Neural progenitor cell (in vitro differentiated cells): ENCODE measurements around the gene CEP135. TPM values are rescaled to one million over a fixed set of nuclear protein-coding genes. Genes with fewer than 3 reads are reported as not detected.
"Not testable (repeated sequence)": the region's sequence is repeated elsewhere in the genome, so short reads cannot be mapped to it uniquely, and the experiment has no call there.

ENCODE experiments used
- DNase-seq: peaks from one replicate; pipeline ENCODE4 v3.0.0-alpha.2; 2016; ENCODE audit warnings: low spot score
- H2AFZ ChIP-seq: fragments of 200-600 bp; sonication (generic); replicated peaks from 2 replicates; pipeline ENCODE4 v1.6.1; 2016; ENCODE audit warnings: antibody characterized with exemption
- H3F3A ChIP-seq: fragments of 200-600 bp; sonication (generic); 2 replicates; pipeline ENCODE4 v1.6.1; 2016; ENCODE audit warnings: antibody characterized with exemption, low read depth
- H3K27ac ChIP-seq: fragments of 200-600 bp; sonication (generic); 2 replicates; pipeline ENCODE4 v1.5.1; 2016; ENCODE audit warnings: mild to moderate bottlenecking
- H3K27me3 ChIP-seq: fragments of 200-600 bp; sonication (generic); 2 replicates; pipeline ENCODE4 v1.6.1; 2016; ENCODE audit warnings: mild to moderate bottlenecking, moderate library complexity
- H3K36me3 ChIP-seq: fragments of 200-600 bp; sonication (generic); 2 replicates; pipeline ENCODE4 v1.5.1; 2016
- H3K4me1 ChIP-seq: fragments of 200-600 bp; sonication (generic); 2 replicates; pipeline ENCODE4 v1.6.1; 2016; ENCODE audit warnings: mixed run types
- H3K4me2 ChIP-seq: fragments of 200-600 bp; sonication (generic); 2 replicates; pipeline ENCODE4 v1.6.1; 2016
- H3K4me3 ChIP-seq: fragments of 200-600 bp; sonication (generic); 2 replicates; pipeline ENCODE4 v1.5.1; 2016
- H3K79me2 ChIP-seq: fragments of 200-600 bp; sonication (generic); 2 replicates; pipeline ENCODE4 v1.6.1; 2016; ENCODE audit warnings: low read depth
- H3K9ac ChIP-seq: fragments of 200-600 bp; sonication (generic); 2 replicates; pipeline ENCODE4 v1.6.1; 2016
- H3K9me3 ChIP-seq: fragments of 200-600 bp; sonication (generic); 2 replicates; pipeline ENCODE4 v1.5.1; 2016; ENCODE audit warnings: low read depth
- H4K20me1 ChIP-seq: fragments of 200-600 bp; sonication (generic); 2 replicates; pipeline ENCODE4 v1.6.1; 2016; ENCODE audit warnings: low read depth
- H3K27ac Mint-ChIP-seq: 3 replicates; pipeline ENCODE4 v1.8.0; 2021; ENCODE audit warnings: mixed read lengths
- H3K27me3 Mint-ChIP-seq: 2 replicates; pipeline ENCODE4 v1.8.0; 2022; ENCODE audit warnings: low read depth, mild to moderate bottlenecking, inconsistent platforms, moderate library complexity, mixed read lengths; ENCODE audit not compliant: insufficient read depth
- H3K36me3 Mint-ChIP-seq: 3 replicates; pipeline ENCODE4 v1.8.0; 2021; ENCODE audit warnings: mixed read lengths
- H3K4me1 Mint-ChIP-seq: 3 replicates; pipeline ENCODE4 v1.8.0; 2021; ENCODE audit warnings: mixed read lengths
- H3K4me3 Mint-ChIP-seq: 3 replicates; pipeline ENCODE4 v1.8.0; 2021; ENCODE audit warnings: mild to moderate bottlenecking, moderate library complexity, mixed read lengths
- H3K9me3 Mint-ChIP-seq: 3 replicates; pipeline ENCODE4 v1.8.0; 2020; ENCODE audit warnings: mixed read lengths
- CTCF ChIP-seq: fragments of 200-600 bp; sonication (generic); IDR thresholded peaks from 2 replicates; pipeline ENCODE4 v1.5.1; 2017; ENCODE audit warnings: antibody characterized with exemption, mild to moderate bottlenecking
- EZH2 ChIP-seq: fragments of 200-600 bp; sonication (generic); IDR thresholded peaks from 2 replicates; pipeline ENCODE4 v1.6.1; 2017; ENCODE audit warnings: antibody characterized with exemption, mild to moderate bottlenecking, moderate library complexity
- EZH2phosphoT487 ChIP-seq: fragments of 200-600 bp; sonication (generic); IDR thresholded peaks from 2 replicates; pipeline ENCODE4 v1.6.1; 2017; ENCODE audit warnings: antibody characterized with exemption
- total RNA-seq: library from RNA; depleted of rRNA; stranded (reverse); fragments of >200 nt; gene quantifications from 2 replicates; pipeline ENCODE4 v1.2.3, GENCODE V29; 2015; ENCODE audit warnings: low replicate concordance

The CEP135 gene
- total RNA-seq, 1 donor from 2014 or later: 40.4 TPM

GRCh38 chr4:55932511-55932910 is 16.2 kb upstream of the CEP135 start:
- no peak overlapping the region for H3K4me2 ChIP-seq
- Mint-ChIP-seq H3K4me3 (no peak overlapping the region), H3K9me3 (peaks cover 10% of the 10 kb centered on the region), H3K27ac (no peak overlapping the region), H3K27me3 (no peaks in the 10 kb centered on the region), H3K36me3 (no peaks in the 10 kb centered on the region), H3K4me1 (no peaks in the 10 kb centered on the region)
- no peak overlapping the region for H3K9ac ChIP-seq
- H3K4me3 ChIP-seq: no peak overlapping the region
- TF ChIP-seq EZH2 (no peak), EZH2phosphoT487 (no peak), CTCF (no peak)
- no peaks in the 10 kb centered on the region for H3K36me3 ChIP-seq
- no peaks in the 10 kb centered on the region for H3K79me2 ChIP-seq
- H4K20me1 ChIP-seq: no peaks in the 10 kb centered on the region
- H3K9me3 ChIP-seq: no peaks in the 10 kb centered on the region
- H3K27ac ChIP-seq: no peak overlapping the region
- DNase-seq: no peak
- no peaks in the 10 kb centered on the region for H3K4me1 ChIP-seq
- no peaks in the 10 kb centered on the region for H3F3A ChIP-seq
- no peak overlapping the region for H2AFZ ChIP-seq
- no peaks in the 10 kb centered on the region for H3K27me3 ChIP-seq

GRCh38 chr4:55933611-55934010 is 15.1 kb upstream of the CEP135 start:
- peaks cover 16% of the 10 kb centered on the region for H3K9me3 Mint-ChIP-seq
- Histone ChIP-seq H3K79me2 (no peaks in the 10 kb centered on the region), H3F3A (no peaks in the 10 kb centered on the region), H2AFZ (no peak overlapping the region), H3K27ac (no peak overlapping the region), H3K27me3 (no peaks in the 10 kb centered on the region), H3K4me1 (no peaks in the 10 kb centered on the region), H3K4me2 (no peak overlapping the region), H3K36me3 (no peaks in the 10 kb centered on the region), H3K9me3 (no peaks in the 10 kb centered on the region), H3K4me3 (no peak overlapping the region), H3K9ac (no peak overlapping the region), H4K20me1 (no peaks in the 10 kb centered on the region)
- H3K27me3 Mint-ChIP-seq: no peaks in the 10 kb centered on the region
- DNase-seq: no peak
- no peaks in the 10 kb centered on the region for H3K4me1 Mint-ChIP-seq
- H3K36me3 Mint-ChIP-seq: no peaks in the 10 kb centered on the region
- H3K27ac Mint-ChIP-seq: no peak overlapping the region
- TF ChIP-seq EZH2 (no peak), CTCF (no peak), EZH2phosphoT487 (no peak)
- no peak overlapping the region for H3K4me3 Mint-ChIP-seq

GRCh38 chr4:55935907-55936306 is 12.8 kb upstream of the CEP135 start:
- H3F3A ChIP-seq, DNase-seq, H3K4me1 ChIP-seq, H3K9ac ChIP-seq, H3K36me3 ChIP-seq, H3K4me3 Mint-ChIP-seq, H2AFZ ChIP-seq, H3K27ac Mint-ChIP-seq, H3K36me3 Mint-ChIP-seq, H3K9me3 ChIP-seq, H3K27ac ChIP-seq, H3K4me1 Mint-ChIP-seq, H4K20me1 ChIP-seq, H3K4me3 ChIP-seq, H3K27me3 ChIP-seq, H3K79me2 ChIP-seq, H3K4me2 ChIP-seq, H3K27me3 Mint-ChIP-seq: not testable (repeated sequence)
- H3K9me3 Mint-ChIP-seq: peaks cover 16% of the 10 kb centered on the region

GRCh38 chr4:55938481-55938880 is 10.3 kb upstream of the CEP135 start:
- H3K27ac Mint-ChIP-seq: no peak overlapping the region
- H4K20me1 ChIP-seq: no peaks in the 10 kb centered on the region
- H3K9ac ChIP-seq: no peak overlapping the region
- H2AFZ ChIP-seq: no peak overlapping the region
- H3K9me3 Mint-ChIP-seq: peaks cover 16% of the 10 kb centered on the region
- H3K27me3 Mint-ChIP-seq: no peaks in the 10 kb centered on the region
- no peak overlapping the region for H3K4me2 ChIP-seq
- no peak overlapping the region for H3K4me3 ChIP-seq
- no peak for TF ChIP-seq EZH2
- TF ChIP-seq EZH2phosphoT487: no peak
- no peaks in the 10 kb centered on the region for H3F3A ChIP-seq
- no peaks in the 10 kb centered on the region for H3K27me3 ChIP-seq
- H3K9me3 ChIP-seq: no peaks in the 10 kb centered on the region
- no peak for DNase-seq
- no peaks in the 10 kb centered on the region for H3K79me2 ChIP-seq
- H3K27ac ChIP-seq: no peak overlapping the region
- H3K36me3 ChIP-seq: no peaks in the 10 kb centered on the region
- H3K4me3 Mint-ChIP-seq: no peak overlapping the region
- no peaks in the 10 kb centered on the region for H3K36me3 Mint-ChIP-seq
- H3K4me1 Mint-ChIP-seq: no peaks in the 10 kb centered on the region
- peaks cover 7% of the 10 kb centered on the region for H3K4me1 ChIP-seq
